Neural progenitor cell (in vitro differentiated cells): ENCODE measurements around the gene PIK3C3.

Experiments
- EZH2 ChIP-seq: fragments of 200-600 bp; sonication (generic); IDR thresholded peaks from 2 replicates; pipeline ENCODE4 v1.6.1; 2017; ENCODE audit warnings: antibody characterized with exemption, mild to moderate bottlenecking, moderate library complexity
- EZH2phosphoT487 ChIP-seq: fragments of 200-600 bp; sonication (generic); IDR thresholded peaks from 2 replicates; pipeline ENCODE4 v1.6.1; 2017; ENCODE audit warnings: antibody characterized with exemption
- TF ChIP-seq, protein P1 (sequence below): fragments of 200-600 bp; sonication (generic); IDR thresholded peaks from 2 replicates; pipeline ENCODE4 v1.5.1; 2017; ENCODE audit warnings: antibody characterized with exemption, mild to moderate bottlenecking

DNA sequence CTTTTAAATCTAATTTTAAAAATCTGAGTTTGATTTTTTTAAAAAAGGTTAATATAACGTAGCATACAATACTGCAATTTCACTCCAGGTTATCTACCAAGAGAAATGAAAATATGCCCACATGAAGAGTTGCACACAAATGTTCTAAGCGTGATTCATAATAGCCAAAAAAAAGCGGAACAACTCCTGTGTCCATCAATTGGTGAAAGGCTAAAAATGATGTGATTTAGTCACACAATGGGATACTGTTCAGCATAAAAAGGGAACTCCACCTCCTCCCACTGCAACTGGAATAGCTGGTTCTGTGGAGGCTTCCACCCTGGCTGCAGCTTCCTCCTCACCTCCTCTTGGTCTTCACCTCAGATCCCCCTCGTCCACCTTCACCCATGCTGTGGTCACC is 132.8 kb downstream of the PIK3C3 start:
- TF ChIP-seq, protein P1, sequence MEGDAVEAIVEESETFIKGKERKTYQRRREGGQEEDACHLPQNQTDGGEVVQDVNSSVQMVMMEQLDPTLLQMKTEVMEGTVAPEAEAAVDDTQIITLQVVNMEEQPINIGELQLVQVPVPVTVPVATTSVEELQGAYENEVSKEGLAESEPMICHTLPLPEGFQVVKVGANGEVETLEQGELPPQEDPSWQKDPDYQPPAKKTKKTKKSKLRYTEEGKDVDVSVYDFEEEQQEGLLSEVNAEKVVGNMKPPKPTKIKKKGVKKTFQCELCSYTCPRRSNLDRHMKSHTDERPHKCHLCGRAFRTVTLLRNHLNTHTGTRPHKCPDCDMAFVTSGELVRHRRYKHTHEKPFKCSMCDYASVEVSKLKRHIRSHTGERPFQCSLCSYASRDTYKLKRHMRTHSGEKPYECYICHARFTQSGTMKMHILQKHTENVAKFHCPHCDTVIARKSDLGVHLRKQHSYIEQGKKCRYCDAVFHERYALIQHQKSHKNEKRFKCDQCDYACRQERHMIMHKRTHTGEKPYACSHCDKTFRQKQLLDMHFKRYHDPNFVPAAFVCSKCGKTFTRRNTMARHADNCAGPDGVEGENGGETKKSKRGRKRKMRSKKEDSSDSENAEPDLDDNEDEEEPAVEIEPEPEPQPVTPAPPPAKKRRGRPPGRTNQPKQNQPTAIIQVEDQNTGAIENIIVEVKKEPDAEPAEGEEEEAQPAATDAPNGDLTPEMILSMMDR = no peak
- no peak for TF ChIP-seq EZH2phosphoT487
- no peak for TF ChIP-seq EZH2
